GM19467 (cell line): Measurements from ENCODE around the gene EGLN3.

Source experiments
- ATAC-seq: cut with Tn5 transposase; IDR thresholded peaks from one replicate; pipeline ENCODE4 v1.9.1; 2021; ENCODE audit warnings: mild to moderate bottlenecking, moderate library complexity; ENCODE audit not compliant: unreplicated experiment

Gene EGLN3

GRCh38 chr14:33876274-33876673 lies 74.6 kb downstream of the EGLN3 start:
- no peak for ATAC-seq
